Activated CD4-positive, alpha-beta T cell treated with anti-CD3 and anti-CD28 coated beads, Interleukin-2, Interleukin-4, amounts not matched to agents 100 ng/mL and 50 ng/mL, durations not matched to agents 16 hours and 8 hours (primary cell): ENCODE measurements around the gene MACROH2A1.

Experiments
- DNase-seq: peaks from one replicate; pipeline ENCODE4 v3.0.0-alpha.2; 2020; ENCODE audit warnings: low spot score

The MACROH2A1 gene

DNA sequence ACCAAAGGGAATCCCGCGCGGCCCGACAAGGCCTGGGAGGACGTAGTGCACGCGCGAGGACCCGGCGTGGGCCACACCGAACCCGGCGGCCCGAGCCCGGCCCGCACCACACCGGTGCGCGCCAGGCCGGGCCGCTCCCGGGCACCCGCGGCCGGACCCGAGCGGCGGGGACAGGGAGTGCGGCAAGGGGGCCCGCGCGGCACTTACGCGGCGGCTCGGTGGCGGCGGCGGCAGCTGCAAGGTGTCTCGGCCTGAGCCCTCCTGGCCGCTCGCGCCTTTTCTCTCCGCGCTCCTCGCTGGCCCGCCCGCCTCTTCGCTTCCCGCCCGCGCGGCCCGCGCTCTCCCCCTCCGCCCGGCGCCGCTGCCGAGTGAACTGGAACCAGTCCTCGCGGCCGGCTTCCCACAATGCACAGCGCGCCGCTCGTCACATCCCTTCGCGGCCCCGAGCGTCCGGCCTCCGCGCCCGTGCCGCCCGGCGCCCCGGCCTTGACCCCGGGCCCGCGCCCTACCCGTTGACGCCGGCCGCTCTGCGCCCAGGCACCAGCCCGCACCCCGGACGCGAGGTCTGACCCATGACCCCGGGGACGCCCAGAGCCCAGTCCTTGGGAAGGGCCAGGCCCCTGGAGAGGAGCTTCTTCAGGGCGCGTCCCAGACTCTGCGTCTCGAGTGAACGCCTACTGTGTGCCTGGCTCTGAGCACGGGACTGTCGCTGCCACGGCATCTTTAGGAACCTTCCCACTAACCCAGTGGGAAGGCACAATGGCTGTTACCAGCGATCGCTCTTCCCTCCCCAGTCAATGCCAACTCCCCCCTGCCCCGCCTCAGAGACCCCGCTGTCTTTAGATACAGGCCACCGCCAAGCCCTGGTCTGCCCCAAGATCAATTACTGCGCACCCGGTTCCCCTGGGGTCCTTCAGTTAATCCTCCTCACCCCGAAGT is at the start of gene MACROH2A1:
Gene MACROH2A1, minus strand, starts transcription at position 377 of the 939 bp plus-strand sequence. CDS start 10,138 bp downstream, outside the sequence.
- peak; percentile 80 for DNase-seq

DNA sequence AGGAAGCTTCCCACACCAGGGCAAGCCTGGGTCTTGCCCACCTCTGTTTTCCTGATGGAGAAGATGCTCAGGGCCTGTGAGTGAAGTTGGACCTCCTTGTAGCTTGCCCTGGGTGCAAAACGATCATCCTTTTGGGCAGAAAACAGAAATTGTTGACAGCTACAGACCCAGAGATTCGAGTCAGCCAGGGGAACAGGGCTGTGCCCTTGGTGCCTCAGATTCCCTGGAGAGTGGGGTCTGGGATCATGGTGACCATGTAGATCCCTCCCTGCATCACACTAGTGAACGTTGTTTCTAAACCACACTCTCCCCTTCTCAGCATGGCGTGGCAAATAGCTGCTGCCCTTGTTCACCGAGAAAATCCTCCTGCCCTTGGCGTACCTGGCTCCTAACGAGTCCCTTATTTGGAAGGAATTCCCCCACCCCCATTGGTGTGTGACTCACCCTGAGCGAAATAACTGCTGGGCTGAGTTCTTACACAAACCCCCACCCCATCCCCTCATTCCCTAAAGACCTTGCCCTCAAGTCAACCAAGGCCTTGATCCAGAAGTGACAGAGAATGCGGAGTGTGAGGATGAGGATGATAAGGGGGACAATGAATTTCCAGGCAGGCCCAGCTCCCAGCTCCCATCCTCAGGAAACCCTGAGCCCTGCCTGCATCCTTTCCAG is 49.2 kb upstream of the MACROH2A1 start:
- no peak for DNase-seq

DNA sequence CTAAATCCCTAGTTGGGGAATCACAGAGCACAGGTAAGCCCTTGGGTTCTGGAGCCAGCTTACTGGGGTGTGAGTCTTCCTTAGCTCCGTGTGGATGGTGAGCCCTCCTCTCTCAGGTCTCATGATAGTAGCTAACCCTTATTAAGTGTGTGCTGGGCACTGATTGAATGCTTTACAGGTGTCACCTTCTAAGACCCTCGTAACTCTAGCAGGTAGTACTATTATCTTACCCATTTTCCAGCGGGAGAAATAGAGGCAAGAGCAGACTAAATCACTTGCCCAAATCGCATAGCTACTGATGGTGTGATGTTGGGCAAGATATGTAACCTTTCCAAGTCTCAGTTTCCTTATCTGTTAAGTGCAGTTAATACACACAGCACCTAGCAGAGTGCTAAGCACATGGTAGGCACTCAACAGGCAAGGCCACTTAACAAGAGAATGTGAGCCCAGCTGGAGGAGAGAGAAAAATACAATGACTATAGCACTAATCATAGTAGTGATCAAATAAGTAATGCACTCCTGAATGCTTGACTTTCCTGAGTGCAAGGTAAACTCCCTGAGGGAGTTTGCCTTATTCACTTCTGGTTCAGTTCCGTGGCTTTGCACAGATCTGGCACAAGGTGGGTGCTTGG is 48.4 kb upstream of the MACROH2A1 start, which contains the start of gene DCANP1:
Gene DCANP1, minus strand, starts transcription at position 51 of the 632 bp plus-strand sequence. CDS start 240 bp downstream, outside the sequence.
- no peak for DNase-seq

DNA sequence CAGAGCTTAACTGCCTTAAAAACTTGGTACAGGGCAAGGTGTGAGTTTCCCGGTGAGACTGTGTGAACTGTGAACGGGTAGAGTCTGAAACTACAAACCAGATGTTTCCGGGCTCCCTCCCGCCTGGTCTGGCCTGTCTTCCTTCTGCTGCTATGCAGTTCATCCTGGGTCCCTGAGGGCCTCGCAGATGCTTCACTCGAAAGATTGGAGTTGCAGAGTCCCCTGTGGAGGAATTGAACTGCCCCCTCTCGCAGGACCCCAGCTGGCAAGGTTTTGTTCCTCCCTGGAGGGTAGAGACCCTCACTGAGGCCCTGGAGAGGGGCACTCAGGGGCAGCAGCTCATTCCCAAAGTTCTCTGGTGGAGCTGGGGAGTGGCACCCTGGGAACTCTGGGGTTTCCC is 47.6 kb upstream of the MACROH2A1 start:
- DNase-seq, result no peak

DNA sequence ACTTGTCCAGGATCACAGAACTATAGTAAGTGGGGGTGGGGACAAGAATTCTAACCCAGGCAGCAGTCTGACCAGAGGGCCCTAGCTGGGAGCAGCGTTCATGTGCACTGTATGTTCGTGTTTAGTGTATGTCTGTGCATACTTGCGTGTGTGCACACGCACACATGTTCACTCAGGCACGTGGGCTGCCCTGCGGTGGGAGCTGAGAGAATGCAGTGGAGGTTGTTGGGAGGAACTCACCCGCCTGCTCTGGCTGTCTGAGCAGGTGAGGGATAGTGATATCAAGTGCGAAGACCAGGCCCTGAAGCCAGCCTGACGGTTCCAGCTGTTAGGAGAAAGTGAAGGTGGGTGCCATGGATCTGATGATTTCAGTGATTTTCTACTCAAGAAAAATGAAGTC is 47.2 kb upstream of the MACROH2A1 start:
- no peak for DNase-seq

DNA sequence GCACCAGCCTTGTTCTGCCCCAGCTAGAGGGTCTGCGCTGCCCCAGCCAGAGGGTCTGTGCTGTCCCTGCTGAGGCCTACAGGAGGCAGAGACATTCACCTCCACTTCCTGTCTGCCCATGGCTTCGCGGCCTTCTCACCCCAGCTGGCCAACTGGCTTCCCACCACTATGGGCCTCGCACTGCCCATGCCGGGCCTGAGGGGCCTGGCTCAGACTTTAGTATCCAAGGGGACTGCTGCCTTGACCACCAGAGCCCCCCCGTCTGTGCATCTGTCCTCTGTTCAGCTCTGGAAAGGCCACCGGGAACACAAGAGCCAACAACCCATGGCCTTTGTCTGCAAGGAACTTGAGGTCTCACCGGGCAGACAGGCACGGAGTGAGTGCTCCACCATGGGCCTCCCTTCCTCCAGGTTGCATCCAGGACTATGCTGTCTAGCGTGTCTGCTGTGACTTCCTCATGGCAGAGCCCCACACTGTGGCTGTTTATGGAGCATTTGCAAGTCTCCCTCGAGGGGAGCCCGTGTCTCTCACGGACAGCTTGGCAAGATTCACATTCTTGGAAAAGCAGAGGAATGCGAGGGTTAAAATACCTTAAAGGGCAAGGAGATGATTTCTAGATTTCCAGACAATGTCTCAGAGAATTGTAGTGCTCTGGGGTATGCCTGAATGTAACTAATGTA is 46.4 kb upstream of the MACROH2A1 start:
- DNase-seq, result no peak

DNA sequence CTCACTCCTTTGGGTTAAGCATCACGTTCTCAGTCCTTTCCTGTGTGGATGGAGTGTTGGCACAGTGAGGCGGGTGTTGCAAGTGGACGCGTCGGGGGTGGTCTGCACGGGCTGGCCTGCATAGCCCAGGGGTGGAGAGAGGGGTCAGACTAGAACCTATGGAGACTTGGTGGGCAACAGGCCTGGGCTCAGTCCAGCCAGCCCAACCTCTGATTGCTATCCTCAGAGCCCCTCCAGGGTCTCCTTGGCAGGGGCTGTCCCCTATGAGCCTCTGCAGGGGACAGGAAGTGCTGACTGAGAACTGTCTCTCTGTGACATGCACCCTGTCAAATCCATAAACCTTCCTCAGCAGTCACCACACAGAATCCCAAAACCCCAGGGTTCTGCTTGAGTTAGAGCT is 45.9 kb upstream of the MACROH2A1 start:
- DNase-seq, result no peak

DNA sequence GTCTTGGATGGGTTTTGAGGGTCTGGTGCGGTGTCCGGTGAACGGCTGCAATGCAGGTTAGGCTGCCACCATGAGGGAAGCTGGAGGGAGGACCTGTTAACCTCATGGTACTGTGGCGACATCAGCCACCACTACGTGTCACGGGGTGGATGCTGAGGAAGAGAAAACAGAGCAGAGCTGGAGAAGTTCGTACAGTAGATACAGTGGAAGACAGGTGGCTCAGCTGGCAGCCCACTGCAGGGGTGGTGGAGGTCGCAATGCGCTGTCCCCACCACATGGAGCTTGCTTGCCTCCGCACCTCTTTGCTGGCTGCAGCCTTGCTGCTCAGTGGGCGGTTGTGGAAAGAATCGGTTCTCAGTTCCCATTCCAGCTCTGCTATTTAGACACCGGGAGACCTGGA is 45.3 kb upstream of the MACROH2A1 start:
- no peak for DNase-seq

DNA sequence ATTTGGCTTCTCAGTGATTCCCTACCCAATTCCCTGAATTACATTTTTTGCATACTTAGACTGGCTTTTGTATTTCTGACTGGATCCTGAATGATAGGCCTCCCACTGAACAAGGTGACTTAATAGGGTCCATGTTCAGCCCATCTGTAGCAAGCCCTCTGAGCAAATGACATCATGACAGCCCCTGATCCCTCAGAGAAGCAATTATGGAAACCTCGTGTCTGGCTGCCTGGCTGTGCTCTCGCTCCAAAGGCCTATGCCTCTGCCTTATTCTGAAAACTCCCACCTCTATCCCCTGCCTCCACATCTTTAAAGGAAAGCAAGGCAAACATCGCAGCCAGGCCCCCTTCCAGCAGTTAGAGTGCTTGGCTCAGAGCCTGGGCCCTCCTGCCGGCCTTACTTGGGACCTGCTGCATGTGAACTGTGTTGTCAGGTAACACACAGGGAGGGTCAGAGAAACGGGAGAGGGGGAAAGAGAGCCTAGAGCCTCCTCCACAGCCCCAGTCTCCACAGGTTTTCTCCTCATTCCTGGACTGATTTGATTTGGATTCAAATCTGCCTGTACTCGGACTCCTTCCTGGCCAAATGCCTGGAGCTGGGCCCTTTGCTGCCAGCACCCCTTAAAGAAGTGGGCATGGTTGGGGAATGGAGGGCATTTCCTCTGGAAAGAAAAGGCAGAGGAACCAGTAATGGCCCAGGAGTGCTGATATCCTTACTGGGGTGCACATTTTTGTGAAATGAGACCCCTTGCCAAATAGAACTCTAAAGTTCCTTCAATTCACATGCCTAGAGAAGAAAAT is 44.3 kb upstream of the MACROH2A1 start:
- DNase-seq, result no peak

DNA sequence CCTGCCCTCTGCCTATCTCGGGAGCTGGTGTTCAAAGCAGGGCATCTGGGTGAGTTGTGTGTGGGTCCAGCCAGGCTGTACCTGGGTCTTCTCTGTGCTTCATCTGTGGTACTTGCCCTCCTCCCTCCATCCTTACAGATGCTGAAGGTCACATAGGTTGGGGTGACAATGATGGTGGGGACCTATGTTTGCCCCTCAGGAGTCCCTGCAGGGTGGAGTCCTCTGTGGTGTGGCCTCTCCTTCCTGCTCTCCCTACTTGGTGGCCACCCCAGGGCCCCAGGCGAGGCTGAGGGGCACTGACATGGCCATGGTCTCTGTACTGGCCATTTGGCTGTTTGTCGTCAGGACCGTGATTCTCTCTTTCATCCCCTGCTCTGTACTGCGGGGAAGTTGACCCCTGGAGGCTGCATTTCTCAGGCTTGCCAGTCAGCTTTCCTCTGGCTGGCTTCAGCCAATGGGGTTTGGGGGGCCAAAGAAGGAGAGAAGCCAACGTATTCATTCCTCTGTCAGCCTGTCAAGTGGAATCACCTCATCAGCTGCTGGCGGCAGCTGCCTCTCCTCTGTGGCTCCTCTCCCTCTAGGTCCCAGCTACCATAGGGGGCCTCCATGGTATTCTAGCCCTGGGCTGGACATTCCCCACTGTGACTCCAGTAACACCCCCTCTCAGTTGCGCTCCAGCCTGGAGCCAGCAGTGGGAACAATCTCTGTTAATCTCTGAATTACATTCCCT is 43.6 kb upstream of the MACROH2A1 start:
- DNase-seq, result no peak

DNA sequence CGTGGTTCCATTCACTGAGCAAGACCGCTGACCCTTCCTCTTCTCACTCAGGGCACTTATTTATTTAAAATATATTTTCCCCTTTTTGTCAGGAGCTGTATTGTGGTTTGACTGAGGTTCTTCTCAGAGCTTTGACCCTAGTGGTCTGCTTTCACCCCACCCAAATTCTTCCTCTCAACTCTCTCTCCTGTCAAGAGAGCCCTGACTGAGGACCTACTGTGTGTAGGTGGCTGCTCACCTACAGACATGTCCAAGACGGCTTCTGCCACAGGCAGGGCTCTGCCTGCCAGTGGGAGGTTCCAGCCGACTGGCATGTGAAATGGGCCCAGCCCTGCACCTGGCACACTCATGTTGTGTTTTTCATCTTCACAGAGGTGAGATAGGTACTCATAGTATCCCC is 42.9 kb upstream of the MACROH2A1 start:
- no peak for DNase-seq

DNA sequence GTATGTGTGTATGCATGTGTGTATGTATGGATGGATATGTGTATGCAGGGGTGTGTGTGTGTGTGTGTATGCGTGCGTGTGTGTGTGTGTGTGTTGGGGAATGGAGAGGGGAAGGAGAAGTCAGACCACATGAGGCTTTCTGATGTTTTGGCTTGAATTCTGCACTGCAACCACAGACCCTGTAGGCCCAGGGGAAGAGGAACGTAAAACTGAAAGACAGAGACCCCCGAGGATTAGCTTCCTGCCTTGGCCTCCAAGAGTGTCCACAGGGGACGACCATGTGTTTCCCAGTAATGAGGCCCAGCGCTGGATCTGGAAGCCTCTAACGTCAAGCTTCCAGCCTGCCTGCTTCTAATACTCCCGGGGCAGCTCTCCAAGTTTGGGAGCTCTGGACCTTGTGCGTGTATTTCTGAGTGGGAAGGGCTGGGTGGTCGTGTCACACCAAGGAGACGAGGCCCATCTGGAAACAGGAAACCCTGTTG is 42.4 kb upstream of the MACROH2A1 start:
- DNase-seq, result no peak

DNA sequence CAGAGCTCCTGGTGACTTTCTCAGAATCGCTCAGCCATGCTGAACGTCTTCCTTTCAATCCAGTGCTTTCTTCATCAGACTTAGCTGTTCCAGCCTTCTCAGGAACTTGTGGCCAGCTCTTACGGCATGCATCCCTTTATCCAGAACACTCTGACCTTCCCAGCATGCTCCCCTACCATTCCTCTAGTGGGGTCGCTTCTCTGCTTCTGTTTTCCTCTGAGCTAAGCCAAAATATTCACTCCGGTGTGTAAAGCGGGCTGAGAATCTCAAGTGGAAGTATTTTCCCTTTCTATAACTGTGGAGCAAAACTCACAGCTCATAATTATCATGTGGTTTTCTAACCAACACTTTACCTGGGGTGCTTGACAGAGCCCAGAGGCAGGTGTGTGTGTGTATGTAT is 41.9 kb upstream of the MACROH2A1 start:
- no peak for DNase-seq

DNA sequence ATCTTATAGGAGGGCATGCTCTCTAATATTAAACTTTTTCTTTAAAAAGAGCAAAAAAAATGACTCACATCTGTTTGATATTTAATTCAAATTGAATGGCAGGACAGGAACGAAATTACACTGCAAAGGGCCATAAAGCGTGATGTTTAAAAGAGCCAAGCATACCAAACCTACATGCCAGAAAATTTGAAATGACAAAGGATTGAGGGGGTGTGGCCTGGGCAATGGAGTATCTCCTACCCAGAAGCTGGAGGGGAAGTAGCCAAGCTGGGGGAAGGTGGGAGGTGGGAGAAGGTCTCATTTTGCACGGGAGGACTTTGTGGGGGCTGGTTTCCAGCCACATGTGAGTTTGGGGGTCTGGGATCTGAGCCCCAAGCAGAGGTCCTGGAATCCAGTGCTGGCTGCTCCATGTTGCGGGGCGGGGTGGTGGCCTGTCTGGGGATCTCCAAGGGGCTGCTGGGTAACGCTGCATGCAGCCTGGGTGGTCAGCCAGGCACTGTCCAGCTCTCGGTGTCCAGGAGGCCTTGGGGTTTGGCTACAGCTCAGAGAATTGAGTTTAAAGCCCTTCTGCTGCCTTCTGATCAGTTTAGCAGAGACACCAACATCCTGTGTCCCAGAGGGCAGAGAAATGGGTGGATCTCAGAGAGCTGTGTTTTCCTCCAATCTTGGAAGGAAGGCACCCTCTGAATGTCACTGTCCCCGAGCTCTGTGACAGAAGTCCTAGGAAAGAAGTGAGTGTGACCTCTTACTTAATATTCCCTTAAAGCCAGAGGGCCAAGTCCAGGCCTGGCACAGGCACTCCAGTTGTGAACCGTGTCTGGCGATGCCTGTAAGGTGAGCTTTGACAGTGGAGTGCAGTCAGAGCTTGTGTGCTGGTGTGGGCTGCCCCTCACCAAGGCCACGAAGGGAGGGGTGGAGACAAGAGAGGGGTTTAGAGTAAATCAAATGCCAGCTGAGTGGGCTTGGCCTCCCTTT is 40.5 kb upstream of the MACROH2A1 start:
- DNase-seq, result no peak

DNA sequence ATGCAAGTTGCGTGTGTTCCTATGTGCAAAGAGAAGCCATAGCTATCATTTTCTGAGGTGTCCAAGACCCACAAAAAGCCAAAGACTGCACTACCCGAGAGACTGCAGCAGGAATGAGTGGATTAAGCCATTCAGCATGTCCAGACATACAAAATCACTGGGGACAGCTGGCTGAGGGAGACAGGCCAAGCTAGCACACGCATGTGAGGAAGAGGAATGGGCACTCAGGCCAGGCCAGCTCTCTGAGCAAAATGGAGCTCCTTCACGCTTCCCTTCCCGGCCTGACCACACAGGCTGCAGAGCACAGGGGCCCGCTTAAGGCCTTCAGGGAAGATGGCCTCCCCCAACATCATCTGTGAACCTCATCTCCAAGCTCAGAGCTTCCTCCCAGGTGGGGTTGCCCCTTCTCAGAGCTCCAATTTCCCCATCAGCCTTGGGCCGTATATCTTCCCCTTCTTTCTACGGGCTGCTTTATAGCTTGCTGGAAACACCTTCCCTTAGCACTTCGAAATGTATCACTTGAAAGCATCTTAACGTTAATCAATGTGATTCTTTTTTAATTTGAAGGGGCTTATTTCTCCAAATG is 39.7 kb upstream of the MACROH2A1 start:
- DNase-seq, result no peak

DNA sequence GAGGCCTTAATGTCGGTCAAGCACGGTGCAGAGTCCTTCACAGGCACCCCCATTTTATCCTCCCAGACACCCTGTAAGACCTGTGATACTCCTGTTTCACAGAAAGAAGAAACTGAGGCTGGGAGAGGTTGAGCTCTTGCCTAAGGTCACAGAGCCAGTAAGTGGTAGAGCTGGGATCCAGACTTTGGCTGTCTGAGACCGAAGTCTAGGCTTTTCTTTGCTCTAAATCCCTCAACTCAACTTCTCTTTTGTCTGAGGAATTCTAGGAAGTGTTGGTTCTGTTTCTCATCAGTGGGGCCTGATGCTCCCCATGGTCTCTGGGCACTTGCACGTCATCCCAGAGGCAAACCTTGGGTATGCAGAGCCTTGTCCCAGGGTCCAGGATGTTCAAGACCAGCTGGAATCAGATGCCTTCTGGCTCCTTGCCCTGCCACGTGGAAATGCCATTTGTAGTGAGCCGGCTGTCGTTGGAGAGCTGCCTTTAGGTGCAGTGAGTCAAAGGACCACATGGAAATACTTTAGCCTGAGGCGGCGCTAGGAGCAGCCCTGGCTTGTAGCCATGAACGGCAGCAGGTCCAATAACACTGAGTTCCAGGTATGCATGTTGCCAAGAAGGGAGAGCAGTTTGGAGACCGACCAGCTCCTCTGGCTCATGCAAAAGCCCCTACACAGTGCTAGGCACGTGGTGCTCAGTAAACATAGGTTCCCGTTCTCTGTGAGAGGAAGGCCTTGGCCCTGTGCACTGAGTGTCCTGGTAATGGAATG is 38.9 kb upstream of the MACROH2A1 start:
- DNase-seq, result no peak

DNA sequence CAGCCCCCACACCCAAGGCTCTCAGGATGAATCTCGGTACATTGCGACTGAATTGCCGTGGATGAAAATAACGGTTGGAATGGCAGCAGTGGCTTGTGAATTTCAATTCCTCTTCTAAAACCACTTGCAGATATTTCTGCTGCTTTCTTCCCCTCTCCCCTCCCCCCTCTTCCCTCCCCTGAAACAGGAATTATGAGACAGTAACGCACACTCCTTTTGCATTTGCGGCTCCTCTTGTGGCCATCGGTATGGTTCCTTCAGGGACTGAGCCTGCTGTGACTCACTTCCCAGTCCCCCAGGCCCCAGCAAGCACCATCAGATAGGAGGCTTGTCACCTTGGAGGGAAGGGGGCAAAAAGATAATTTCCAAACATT is 38.4 kb upstream of the MACROH2A1 start:
- no peak for DNase-seq

DNA sequence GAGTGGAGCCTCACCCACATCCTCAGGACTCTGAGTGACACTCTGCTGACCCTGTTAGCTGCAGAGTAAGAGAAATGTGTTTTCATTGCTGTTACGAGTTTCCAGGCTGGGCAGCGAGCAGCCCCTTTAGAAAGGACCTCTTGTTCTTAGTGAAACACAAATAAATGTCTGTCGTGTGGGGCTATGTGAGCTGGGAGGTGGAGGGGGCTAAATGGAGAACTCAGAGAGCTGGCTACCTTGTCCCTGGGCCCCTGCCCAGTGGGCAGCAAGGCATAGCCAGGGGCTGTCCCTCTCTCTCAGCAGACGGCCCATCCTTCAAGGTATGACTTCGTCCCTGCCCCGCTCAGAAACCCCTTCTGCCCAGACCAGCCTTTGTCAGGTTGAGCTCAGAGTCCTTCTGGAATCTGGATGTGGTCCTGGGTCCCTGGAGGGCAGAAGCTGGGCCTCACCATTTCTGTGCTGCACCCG is 38.0 kb upstream of the MACROH2A1 start:
- no peak for DNase-seq
